ENCODE measurements around the gene NAV2. TPM values are rescaled to one million over a fixed set of nuclear protein-coding genes. Genes with fewer than 3 reads are reported as not detected.

Gene NAV2
- total RNA-seq, 1 experiment from 2014 or later: 46.3 TPM

GRCh38 chr11:19832901-19833300 is 120.3 kb downstream of the NAV2 start:
- H3K9me3 ChIP-seq (ENCODE audit: control insufficient read depth, low read depth, low read length): no peaks in the 10 kb centered on the region
- H3K4me3 Mint-ChIP-seq: no peak overlapping the region
- no peak overlapping the region for H2BK20ac ChIP-seq (ENCODE audit: low read depth, low read length, poor library complexity, severe bottlenecking)
- H2BK15ac ChIP-seq (ENCODE audit: low read depth, low read length): no peak overlapping the region
- H3K36me3 Mint-ChIP-seq (ENCODE audit: insufficient read depth in 1 of 3, low read depth in 3 of 3): peaks cover 30 to 63% (median 51%) of the 10 kb centered on the region in 3 experiments; a peak in 6 of 7 replicates
- H3K14ac ChIP-seq (ENCODE audit: insufficient read depth, low read length): no peak overlapping the region
- H3K56ac ChIP-seq (ENCODE audit: insufficient read length, low read depth, low read length): no peak overlapping the region
- no peak overlapping the region for H2AK5ac ChIP-seq (ENCODE audit: insufficient read length, low read length)
- H4K8ac ChIP-seq (replicated peaks; ENCODE audit: insufficient read length, low read depth, low read length): no peak overlapping the region
- H4K91ac ChIP-seq (ENCODE audit: insufficient read length, low read depth, low read length): no peak overlapping the region
- peaks cover 0 to 3% of the 10 kb centered on the region in 2 experiments; a peak in 2 of 5 replicates for H3K9me3 Mint-ChIP-seq
- no peak overlapping the region for H3K23ac ChIP-seq (ENCODE audit: insufficient read length, low read depth, low read length)
- WGBS (ENCODE audit: extremely low coverage, insufficient read length, low lambda C conversion rate): no CpG with 5 or more reads among the region's 3 CpGs
- H3K4me1 ChIP-seq (ENCODE audit: insufficient read depth, low read length): peaks cover 11% of the 10 kb centered on the region; the same call in 1 of the 2 replicates
- no peak overlapping the region for H2BK120ac ChIP-seq (ENCODE audit: low read depth, low read length, poor library complexity, severe bottlenecking)
- H3K9ac ChIP-seq (ENCODE audit: extremely low read depth, insufficient read length, low read length): no peak overlapping the region
- no peak overlapping the region for H3T11ph ChIP-seq (ENCODE audit: low read length)
- no peak for DNase-seq
- no peak overlapping the region for H2BK12ac ChIP-seq (ENCODE audit: insufficient read length, low read depth, low read length)
- H3K27me3 ChIP-seq (ENCODE audit: insufficient read depth, low read length): no peaks in the 10 kb centered on the region
- H3K79me2 ChIP-seq (ENCODE audit: insufficient read depth, low read length): peaks cover 2% of the 10 kb centered on the region; the same call in 1 of the 2 replicates
- no peaks in the 10 kb centered on the region for H4K20me1 ChIP-seq (ENCODE audit: control insufficient read depth, insufficient read depth, insufficient read length)
- no peak overlapping the region for H4K5ac ChIP-seq (ENCODE audit: insufficient read length, low read depth, low read length)
- no peak overlapping the region for H3K4me2 ChIP-seq (ENCODE audit: insufficient read depth, insufficient read length, low read length)
- H3K27me3 Mint-ChIP-seq (ENCODE audit: low read depth): no peaks in the 10 kb centered on the region; the same call in 1 of the 2 replicates
- H3K23me2 ChIP-seq (ENCODE audit: insufficient read length, low read depth, low read length, poor library complexity, severe bottlenecking): no peaks in the 10 kb centered on the region
- TF ChIP-seq CTCF (conservative IDR thresholded peaks at IDR 0.05): no peak
- H3K27ac ChIP-seq (ENCODE audit: insufficient read length, low read depth, low read length): no peak overlapping the region
- H3K18ac ChIP-seq (ENCODE audit: insufficient read length, low read depth, low read length): no peak overlapping the region
- peaks cover 37 to 41% of the 10 kb centered on the region in 2 experiments for H3K4me1 Mint-ChIP-seq
- no peak overlapping the region for H3K4ac ChIP-seq (ENCODE audit: low read depth, low read length)
- peaks cover 3% of the 10 kb centered on the region for H3K79me1 ChIP-seq (ENCODE audit: insufficient read depth, low read depth, low read length, poor library complexity, severe bottlenecking)
- H2AFZ ChIP-seq (ENCODE audit: low read length): no peak overlapping the region
- no peak overlapping the region for H2BK5ac ChIP-seq (ENCODE audit: insufficient read length, low read length)
- peak overlapping the region in 1 of 3 experiments; percentile 88; a peak in 1 of 7 replicates for H3K27ac Mint-ChIP-seq
